GM23338 (cell line): ENCODE data around the gene ZBTB48. TPM values are rescaled to one million over a fixed set of nuclear protein-coding genes. Genes with fewer than 3 reads are reported as not detected.

ENCODE experiments used
- ATAC-seq: fragments of 200-7000 bp; cut with Tn5 transposase; 3 replicates; pipeline ENCODE4 v1.9.1; 2020
- DNase-seq: peaks from one replicate; pipeline ENCODE4 v3.0.0-alpha.2; 2015; ENCODE audit warnings: low spot score
- H2AFZ ChIP-seq: fragments of 200-600 bp; sonication (generic); 2 replicates; pipeline ENCODE4 v1.8.0; 2016; ENCODE audit warnings: antibody characterized with exemption, mild to moderate bottlenecking, moderate library complexity
- H3F3A ChIP-seq: fragments of 200-600 bp; sonication (generic); replicated peaks from 2 replicates; pipeline ENCODE4 v1.8.0; 2017; ENCODE audit warnings: antibody characterized with exemption, mixed run types, low read depth
- H3K27ac ChIP-seq: fragments of 200-600 bp; sonication (generic); 2 replicates; pipeline ENCODE4 v1.6.1; 2016; ENCODE audit warnings: low read depth
- H3K27me3 ChIP-seq: fragments of 200-600 bp; sonication (generic); 2 replicates; pipeline ENCODE4 v1.8.0; 2016; ENCODE audit warnings: mild to moderate bottlenecking, mixed run types, moderate library complexity; ENCODE audit not compliant: insufficient read depth
- H3K36me3 ChIP-seq: fragments of 200-600 bp; sonication (generic); 2 replicates; pipeline ENCODE4 v1.8.0; 2016; ENCODE audit warnings: mild to moderate bottlenecking; ENCODE audit not compliant: insufficient read depth
- H3K4me1 ChIP-seq: fragments of 200-600 bp; sonication (generic); 2 replicates; pipeline ENCODE4 v1.8.0; 2016; ENCODE audit warnings: mild to moderate bottlenecking, moderate library complexity; ENCODE audit not compliant: insufficient read depth
- H3K4me2 ChIP-seq: fragments of 200-600 bp; sonication (generic); 2 replicates; pipeline ENCODE4 v1.7.1; 2017; ENCODE audit warnings: mixed run types
- H3K4me3 ChIP-seq: fragments of 200-600 bp; sonication (generic); 2 replicates; pipeline ENCODE4 v1.6.1; 2016; ENCODE audit warnings: mixed run types
- H3K79me2 ChIP-seq: fragments of 200-600 bp; sonication (generic); replicated peaks from 2 replicates; pipeline ENCODE4 v1.8.0; 2017; ENCODE audit warnings: mild to moderate bottlenecking; ENCODE audit not compliant: insufficient read depth
- H3K9me2 ChIP-seq: fragments of 200-600 bp; sonication (generic); 2 replicates; pipeline ENCODE4 v1.8.0; 2017; ENCODE audit not compliant: insufficient read depth
- H4K20me1 ChIP-seq: fragments of 200-600 bp; sonication (generic); replicated peaks from 2 replicates; pipeline ENCODE4 v1.8.0; 2017; ENCODE audit warnings: mild to moderate bottlenecking; ENCODE audit not compliant: insufficient read depth
- H3K27ac Mint-ChIP-seq: 2 replicates; pipeline ENCODE4 v1.8.0; 2020; ENCODE audit warnings: inconsistent platforms, mild to moderate bottlenecking, moderate library complexity, mixed read lengths
- H3K27me3 Mint-ChIP-seq: 3 replicates; pipeline ENCODE4 v1.8.0; 2022; ENCODE audit warnings: low read depth, mild to moderate bottlenecking, moderate library complexity, mixed read lengths, inconsistent platforms; ENCODE audit not compliant: insufficient read depth, poor library complexity
- H3K36me3 Mint-ChIP-seq: 3 replicates; pipeline ENCODE4 v1.8.0; 2021; ENCODE audit warnings: low read depth, mild to moderate bottlenecking, inconsistent platforms, moderate library complexity, mixed read lengths
- H3K4me1 Mint-ChIP-seq: 3 replicates; pipeline ENCODE4 v1.8.0; 2020; ENCODE audit warnings: mild to moderate bottlenecking, inconsistent platforms, mixed read lengths
- H3K4me3 Mint-ChIP-seq: 3 replicates; pipeline ENCODE4 v1.8.0; 2021; ENCODE audit warnings: moderate library complexity, mild to moderate bottlenecking, inconsistent platforms, mixed read lengths
- H3K9me3 Mint-ChIP-seq: 3 replicates; pipeline ENCODE4 v1.8.0; 2020; ENCODE audit warnings: moderate library complexity, mild to moderate bottlenecking, inconsistent platforms, mixed read lengths
- CREB1 ChIP-seq: fragments of 250-450 bp; sonication (Bioruptor Pico); IDR thresholded peaks from 2 replicates; pipeline ENCODE4 v1.5.0; 2020; ENCODE audit warnings: low read depth, mild to moderate bottlenecking, moderate library complexity
- CTCF ChIP-seq, 2 experiments: fragments of 200-600 bp in 1 of 2; sonication (generic) in 1 of 2; conservative IDR thresholded peaks; 2 replicates each; pipeline versions ENCODE4 v1.5.1 to v1.6.1; 2016 to 2017; ENCODE audit warnings: antibody characterized with exemption in 2 of 2, low read depth in 2 of 2, mild to moderate bottlenecking in 2 of 2, moderate library complexity in 1 of 2
- EZH2 ChIP-seq: fragments of 200-600 bp; sonication (generic); IDR thresholded peaks from one replicate; pipeline ENCODE4 v1.8.0; 2017; ENCODE audit warnings: antibody characterized with exemption, mild to moderate bottlenecking, low read depth; ENCODE audit not compliant: unreplicated experiment
- EZH2phosphoT487 ChIP-seq: fragments of 200-600 bp; sonication (generic); IDR thresholded peaks from one replicate; pipeline ENCODE4 v1.8.1; 2018; ENCODE audit warnings: antibody characterized with exemption; ENCODE audit not compliant: unreplicated experiment
- JUNB ChIP-seq: IDR thresholded peaks from one replicate; pipeline ENCODE4 v1.6.1; 2016; ENCODE audit warnings: antibody characterized with exemption; ENCODE audit not compliant: unreplicated experiment
- NANOG ChIP-seq: IDR thresholded peaks from 2 replicates; pipeline ENCODE4 v1.6.1; 2016; ENCODE audit warnings: antibody characterized with exemption, borderline replicate concordance
- POLR2AphosphoS5 ChIP-seq: IDR thresholded peaks from 2 replicates; pipeline ENCODE4 v1.6.1; 2016; ENCODE audit warnings: antibody characterized with exemption, low read depth
- STAT1 ChIP-seq: IDR thresholded peaks from one replicate; pipeline ENCODE4 v1.6.1; 2016; ENCODE audit warnings: antibody characterized with exemption; ENCODE audit not compliant: unreplicated experiment
- ZNF114 ChIP-seq: fragments of 250-450 bp; sonication (Bioruptor Pico); IDR thresholded peaks from 2 replicates; pipeline ENCODE4 v1.5.0; 2020; ENCODE audit warnings: mild to moderate bottlenecking, moderate library complexity
- ZNF331 ChIP-seq: fragments of 250-450 bp; sonication (Bioruptor Pico); IDR thresholded peaks from 2 replicates; pipeline ENCODE4 v1.5.0; 2020; ENCODE audit warnings: low read depth, mild to moderate bottlenecking, moderate library complexity
- polyA plus RNA-seq: library from polyadenylated mRNA; unstranded; fragments of >200 nt; fragmentation: Nextera tagmentation; extraction: Ambion mirVana; gene quantifications from 2 replicates; pipeline ENCODE4 v1.2.1, GENCODE V29; 2016
- total RNA-seq: library from RNA; depleted of rRNA; stranded (reverse); fragments of >200 nt; shearing (Covaris generic); gene quantifications from 2 replicates; pipeline ENCODE4 v1.2.3, GENCODE V29; 2014
- TF ChIP-seq, protein P1 (sequence below): IDR thresholded peaks from one replicate; pipeline ENCODE4 v1.6.1; 2018; ENCODE audit warnings: antibody characterized with exemption; ENCODE audit not compliant: unreplicated experiment
- TF ChIP-seq, protein P2 (sequence below): IDR thresholded peaks from 2 replicates; pipeline ENCODE4 v1.6.1; 2016; ENCODE audit warnings: antibody characterized with exemption

ZBTB48 gene
- total and polyA plus RNA-seq, 2 experiments from 2014 or later = 17.3 to 25.5 TPM

- H3K27me3 ChIP-seq = no peaks in the 10 kb centered on the region
- H3K4me3 ChIP-seq = no peak overlapping the region
- no peak overlapping the region for H2AFZ ChIP-seq
- no peaks in the 10 kb centered on the region for H3K9me2 ChIP-seq
- no peak overlapping the region for H3K4me2 ChIP-seq
- Mint-ChIP-seq H3K27ac (no peak overlapping the region), H3K4me1 (peaks cover 4% of the 10 kb centered on the region; the same call in 2 of the 3 replicates), H3K27me3 (peaks cover 9% of the 10 kb centered on the region), H3K36me3 (peaks cover 44% of the 10 kb centered on the region), H3K9me3 (no peaks in the 10 kb centered on the region), H3K4me3 (no peak overlapping the region)
- peaks cover 1% of the 10 kb centered on the region; the same call in 1 of the 2 replicates for H3K4me1 ChIP-seq
- no peak for DNase-seq
- peaks cover 5% of the 10 kb centered on the region for H4K20me1 ChIP-seq
- ATAC-seq = no peak
- peaks cover 10% of the 10 kb centered on the region for H3K36me3 ChIP-seq
- H3F3A ChIP-seq = 0 out of 2 replicates have a peak, but pooled peaks cover under 1% of the 10 kb centered on the region
- H3K27ac ChIP-seq = no peak overlapping the region
- H3K79me2 ChIP-seq = peaks cover 14% of the 10 kb centered on the region
- TF ChIP-seq EZH2phosphoT487 (no peak), EZH2 (no peak), POLR2AphosphoS5 (no peak), CTCF (conservative IDR thresholded peaks at IDR 0.05; ENCODE audit: low read depth in 2 of 2) (no peak), NANOG (no peak), ZNF331 (CRISPR knock-in tag) (no peak), STAT1 (no peak), JUNB (no peak), CREB1 (no peak), ZNF114 (CRISPR knock-in tag) (no peak)
- TF ChIP-seq, protein P1, sequence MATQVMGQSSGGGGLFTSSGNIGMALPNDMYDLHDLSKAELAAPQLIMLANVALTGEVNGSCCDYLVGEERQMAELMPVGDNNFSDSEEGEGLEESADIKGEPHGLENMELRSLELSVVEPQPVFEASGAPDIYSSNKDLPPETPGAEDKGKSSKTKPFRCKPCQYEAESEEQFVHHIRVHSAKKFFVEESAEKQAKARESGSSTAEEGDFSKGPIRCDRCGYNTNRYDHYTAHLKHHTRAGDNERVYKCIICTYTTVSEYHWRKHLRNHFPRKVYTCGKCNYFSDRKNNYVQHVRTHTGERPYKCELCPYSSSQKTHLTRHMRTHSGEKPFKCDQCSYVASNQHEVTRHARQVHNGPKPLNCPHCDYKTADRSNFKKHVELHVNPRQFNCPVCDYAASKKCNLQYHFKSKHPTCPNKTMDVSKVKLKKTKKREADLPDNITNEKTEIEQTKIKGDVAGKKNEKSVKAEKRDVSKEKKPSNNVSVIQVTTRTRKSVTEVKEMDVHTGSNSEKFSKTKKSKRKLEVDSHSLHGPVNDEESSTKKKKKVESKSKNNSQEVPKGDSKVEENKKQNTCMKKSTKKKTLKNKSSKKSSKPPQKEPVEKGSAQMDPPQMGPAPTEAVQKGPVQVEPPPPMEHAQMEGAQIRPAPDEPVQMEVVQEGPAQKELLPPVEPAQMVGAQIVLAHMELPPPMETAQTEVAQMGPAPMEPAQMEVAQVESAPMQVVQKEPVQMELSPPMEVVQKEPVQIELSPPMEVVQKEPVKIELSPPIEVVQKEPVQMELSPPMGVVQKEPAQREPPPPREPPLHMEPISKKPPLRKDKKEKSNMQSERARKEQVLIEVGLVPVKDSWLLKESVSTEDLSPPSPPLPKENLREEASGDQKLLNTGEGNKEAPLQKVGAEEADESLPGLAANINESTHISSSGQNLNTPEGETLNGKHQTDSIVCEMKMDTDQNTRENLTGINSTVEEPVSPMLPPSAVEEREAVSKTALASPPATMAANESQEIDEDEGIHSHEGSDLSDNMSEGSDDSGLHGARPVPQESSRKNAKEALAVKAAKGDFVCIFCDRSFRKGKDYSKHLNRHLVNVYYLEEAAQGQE = no peak
- TF ChIP-seq, protein P2, sequence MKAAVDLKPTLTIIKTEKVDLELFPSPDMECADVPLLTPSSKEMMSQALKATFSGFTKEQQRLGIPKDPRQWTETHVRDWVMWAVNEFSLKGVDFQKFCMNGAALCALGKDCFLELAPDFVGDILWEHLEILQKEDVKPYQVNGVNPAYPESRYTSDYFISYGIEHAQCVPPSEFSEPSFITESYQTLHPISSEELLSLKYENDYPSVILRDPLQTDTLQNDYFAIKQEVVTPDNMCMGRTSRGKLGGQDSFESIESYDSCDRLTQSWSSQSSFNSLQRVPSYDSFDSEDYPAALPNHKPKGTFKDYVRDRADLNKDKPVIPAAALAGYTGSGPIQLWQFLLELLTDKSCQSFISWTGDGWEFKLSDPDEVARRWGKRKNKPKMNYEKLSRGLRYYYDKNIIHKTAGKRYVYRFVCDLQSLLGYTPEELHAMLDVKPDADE = no peak
Observed at GRCh38 chr1:6631058-6631457, 51.3 kb downstream of the ZBTB48 start.
